WERI-Rb-1 (cell line): ENCODE measurements around the gene TBCE.
A peak's percentile ranks its signal among the peaks of the same experiment; 100 is the strongest.

Experiments
- DNase-seq: peaks from one replicate; pipeline ENCODE4 v3.0.0-alpha.2; 2020
- H3K27ac ChIP-seq: fragments of 250-450 bp; sonication (Bioruptor Pico); 2 replicates; pipeline ENCODE4 v1.5.1; 2020; ENCODE audit warnings: mild to moderate bottlenecking, moderate library complexity
- H3K27me3 ChIP-seq: fragments of 250-450 bp; sonication (Bioruptor Pico); 2 replicates; pipeline ENCODE4 v1.5.1; 2021; ENCODE audit warnings: mild to moderate bottlenecking, low read depth, moderate library complexity; ENCODE audit not compliant: insufficient read depth, severe bottlenecking
- H3K36me3 ChIP-seq: fragments of 250-450 bp; sonication (Bioruptor Pico); 2 replicates; pipeline ENCODE4 v1.5.1; 2020; ENCODE audit warnings: mild to moderate bottlenecking, moderate library complexity
- H3K4me3 ChIP-seq: 2 replicates; pipeline ENCODE4 v1.5.1; 2011; ENCODE audit warnings: low read depth, mild to moderate bottlenecking, control low read depth, low read length
- H3K9me3 ChIP-seq: fragments of 250-450 bp; sonication (Bioruptor Pico); 2 replicates; pipeline ENCODE4 v1.5.1; 2021; ENCODE audit warnings: mild to moderate bottlenecking, moderate library complexity; ENCODE audit not compliant: severe bottlenecking
- TF ChIP-seq, protein P1 (sequence below): IDR thresholded peaks from 2 replicates; pipeline ENCODE4 v1.5.1; 2011; ENCODE audit warnings: low read depth, mild to moderate bottlenecking, control low read depth, inconsistent platforms, low read length

TBCE gene

DNA sequence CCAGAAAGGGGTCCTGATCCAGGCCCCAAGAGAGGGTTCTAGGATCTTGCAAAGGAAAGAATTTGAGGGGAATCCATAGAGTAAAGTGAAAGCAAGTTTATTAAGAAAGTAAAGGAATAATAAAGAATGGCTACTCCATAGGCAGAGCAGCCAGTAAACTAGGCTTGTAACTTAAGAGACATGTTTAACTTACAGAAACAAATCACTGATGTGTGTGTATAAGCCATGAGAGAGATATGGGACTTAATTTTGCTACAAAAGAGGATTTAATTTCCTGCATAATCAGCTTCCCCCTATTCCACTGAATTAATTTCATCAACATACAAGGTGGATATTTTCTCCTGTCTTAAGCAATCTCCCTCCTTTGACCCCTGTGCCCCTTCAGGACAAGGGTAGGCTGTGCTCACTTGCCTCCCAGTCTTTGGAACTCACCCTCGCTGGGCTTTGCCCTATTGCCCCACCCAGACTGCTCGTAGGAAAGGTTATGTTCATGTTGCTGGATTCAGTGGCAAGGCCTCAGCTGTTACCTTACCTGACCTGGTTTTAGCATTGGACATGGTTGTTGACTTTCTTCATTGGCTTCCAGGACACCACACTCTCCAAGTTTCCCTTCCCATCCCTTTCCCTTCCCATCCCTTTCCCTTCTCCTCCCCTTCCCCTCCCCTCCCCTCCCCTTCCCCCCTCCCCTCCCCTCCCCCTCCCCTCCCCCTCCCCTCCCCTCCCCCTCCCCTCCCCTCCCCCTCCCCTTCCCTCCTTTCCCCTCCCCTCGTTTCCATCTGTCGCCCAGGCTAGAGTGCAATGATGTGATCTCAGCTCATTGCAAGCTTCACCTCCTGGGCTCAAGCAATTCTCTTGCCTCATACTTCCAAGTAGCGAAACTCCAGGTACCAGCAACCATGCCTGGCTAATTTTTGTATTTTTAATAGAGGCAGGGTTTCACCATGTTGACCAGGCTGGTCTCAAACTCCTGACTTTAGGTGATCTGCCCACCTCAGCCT is 44.6 kb downstream of the TBCE start:
- Histone ChIP-seq H3K9me3 (no peaks in the 10 kb centered on the region), H3K4me3 (no peak overlapping the region), H3K36me3 (peaks cover 16% of the 10 kb centered on the region), H3K27ac (no peak overlapping the region), H3K27me3 (no peaks in the 10 kb centered on the region)
- TF ChIP-seq, protein P1, sequence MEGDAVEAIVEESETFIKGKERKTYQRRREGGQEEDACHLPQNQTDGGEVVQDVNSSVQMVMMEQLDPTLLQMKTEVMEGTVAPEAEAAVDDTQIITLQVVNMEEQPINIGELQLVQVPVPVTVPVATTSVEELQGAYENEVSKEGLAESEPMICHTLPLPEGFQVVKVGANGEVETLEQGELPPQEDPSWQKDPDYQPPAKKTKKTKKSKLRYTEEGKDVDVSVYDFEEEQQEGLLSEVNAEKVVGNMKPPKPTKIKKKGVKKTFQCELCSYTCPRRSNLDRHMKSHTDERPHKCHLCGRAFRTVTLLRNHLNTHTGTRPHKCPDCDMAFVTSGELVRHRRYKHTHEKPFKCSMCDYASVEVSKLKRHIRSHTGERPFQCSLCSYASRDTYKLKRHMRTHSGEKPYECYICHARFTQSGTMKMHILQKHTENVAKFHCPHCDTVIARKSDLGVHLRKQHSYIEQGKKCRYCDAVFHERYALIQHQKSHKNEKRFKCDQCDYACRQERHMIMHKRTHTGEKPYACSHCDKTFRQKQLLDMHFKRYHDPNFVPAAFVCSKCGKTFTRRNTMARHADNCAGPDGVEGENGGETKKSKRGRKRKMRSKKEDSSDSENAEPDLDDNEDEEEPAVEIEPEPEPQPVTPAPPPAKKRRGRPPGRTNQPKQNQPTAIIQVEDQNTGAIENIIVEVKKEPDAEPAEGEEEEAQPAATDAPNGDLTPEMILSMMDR: no peak
- DNase-seq: peak; percentile 49

DNA sequence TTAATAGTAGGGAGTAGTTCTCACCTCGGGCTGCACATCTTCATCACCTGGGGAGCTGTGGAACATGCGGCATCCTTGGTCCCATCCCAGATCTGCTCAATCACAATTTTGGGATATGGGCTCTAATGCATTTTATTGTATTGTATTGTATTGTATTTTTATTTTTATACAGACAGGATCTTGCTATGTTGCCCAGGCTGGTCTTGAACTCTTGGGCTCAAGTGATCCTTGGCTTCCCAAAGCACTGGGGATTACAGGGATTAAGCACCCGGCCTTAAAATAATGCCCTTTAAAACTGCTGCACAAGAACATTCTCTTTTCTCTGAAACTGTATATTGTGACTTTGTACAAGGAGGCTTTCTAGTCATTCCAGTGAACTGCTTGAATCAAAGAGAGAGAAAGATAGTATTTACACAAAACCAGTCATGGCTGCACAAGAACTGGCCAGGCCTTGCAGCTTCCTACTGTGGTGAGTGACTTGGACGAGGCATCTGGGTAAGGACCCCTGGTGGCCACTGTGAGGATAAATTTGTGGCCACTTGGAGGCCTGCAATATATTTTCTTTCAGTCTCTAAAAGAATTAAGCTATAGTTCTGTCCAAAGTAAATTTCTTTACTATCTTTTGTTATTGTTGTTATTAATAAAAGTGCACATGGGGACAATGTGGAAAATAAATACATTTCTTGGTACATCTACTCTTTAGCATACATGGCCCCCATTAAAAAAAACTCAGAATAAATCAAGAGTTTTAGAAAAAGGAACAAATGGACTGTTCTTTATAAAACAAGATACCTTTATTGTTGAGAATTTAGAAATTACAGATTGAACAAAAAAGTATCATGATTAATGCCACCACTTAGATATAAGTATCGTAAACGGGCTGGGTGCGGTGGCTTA is 48.0 kb downstream of the TBCE start:
- Histone ChIP-seq H3K36me3 (peaks cover 31% of the 10 kb centered on the region), H3K9me3 (no peaks in the 10 kb centered on the region), H3K27ac (no peak overlapping the region), H3K27me3 (no peaks in the 10 kb centered on the region), H3K4me3 (no peak overlapping the region)
- peak; percentile 91 for DNase-seq
- TF ChIP-seq, protein P1: peak; percentile 90

DNA sequence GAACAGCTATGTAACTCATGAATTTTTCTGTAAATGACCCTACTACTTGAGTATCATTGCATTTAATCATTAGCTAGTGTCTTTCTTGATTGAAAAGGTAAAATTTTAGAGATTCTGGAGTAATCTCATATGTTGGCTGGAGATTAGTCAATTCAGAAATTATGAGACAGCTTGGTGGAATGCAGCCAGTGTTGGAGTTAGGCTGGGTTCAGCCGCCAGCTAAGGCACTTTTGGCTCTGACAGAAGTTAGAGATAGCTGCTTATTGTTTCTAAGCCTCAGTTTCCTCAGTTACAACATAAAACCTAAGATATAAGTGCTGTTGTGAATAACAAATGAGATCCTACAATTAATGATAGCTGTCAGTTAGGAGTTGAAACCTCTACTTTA is 49.4 kb downstream of the TBCE start:
- Histone ChIP-seq H3K36me3 (peaks cover 37% of the 10 kb centered on the region), H3K9me3 (no peaks in the 10 kb centered on the region), H3K27me3 (no peaks in the 10 kb centered on the region), H3K27ac (no peak overlapping the region), H3K4me3 (no peak overlapping the region)
- TF ChIP-seq, protein P1: no peak
- no peak for DNase-seq

DNA sequence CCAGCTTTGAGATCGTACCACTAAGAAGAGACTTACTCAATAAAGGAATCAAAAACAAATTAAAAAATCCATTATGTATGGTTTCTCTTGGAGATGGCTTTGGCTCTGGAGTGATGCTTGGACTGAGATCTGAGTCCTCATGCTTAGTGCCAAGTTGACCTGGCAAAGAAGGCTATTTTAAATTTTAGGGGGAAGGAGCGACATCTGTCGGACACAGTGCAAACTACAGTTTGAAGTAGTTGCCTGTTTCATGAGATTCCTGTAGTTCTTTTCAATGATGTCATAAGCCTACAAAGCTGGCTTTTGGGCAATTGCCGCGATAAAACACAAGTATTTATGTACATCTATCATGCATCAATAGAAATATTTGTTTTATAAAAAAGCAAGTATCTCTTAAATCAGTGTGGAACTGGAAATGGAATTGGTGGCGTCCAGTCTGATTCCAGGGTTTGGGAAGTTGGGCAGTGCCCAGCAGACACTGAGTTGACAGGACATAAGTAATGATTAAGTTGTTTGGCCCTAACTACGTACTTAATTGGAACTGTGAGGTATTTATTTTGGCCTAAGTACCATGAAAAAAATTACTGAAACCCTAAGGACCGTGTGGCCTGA is 50.0 kb downstream of the TBCE start:
- no peak overlapping the region for H3K27ac ChIP-seq
- H3K27me3 ChIP-seq: no peaks in the 10 kb centered on the region
- DNase-seq: peak; percentile 72
- TF ChIP-seq, protein P1: peak; percentile 95
- no peak overlapping the region for H3K4me3 ChIP-seq
- H3K9me3 ChIP-seq: no peaks in the 10 kb centered on the region
- H3K36me3 ChIP-seq: peaks cover 41% of the 10 kb centered on the region

DNA sequence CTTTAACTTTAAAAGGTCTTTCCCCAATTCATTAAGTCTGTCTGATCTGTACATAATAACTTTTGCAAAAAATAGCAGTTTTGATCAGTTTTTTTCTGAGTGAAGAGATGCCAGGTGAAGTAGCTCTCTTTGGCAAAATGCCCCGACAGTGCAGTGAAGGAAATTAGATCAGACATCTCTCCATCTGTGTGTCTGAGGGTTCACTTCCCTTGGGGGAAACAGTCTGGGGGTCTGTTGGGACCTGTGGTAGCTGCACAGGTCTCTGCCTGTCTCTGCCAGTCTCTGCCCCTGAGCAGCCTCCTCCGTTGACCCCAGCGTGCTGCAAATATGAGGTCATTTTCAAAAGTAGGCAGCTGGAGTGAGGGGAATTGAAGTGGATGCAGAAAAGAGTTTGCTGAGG is 54.5 kb downstream of the TBCE start:
- Histone ChIP-seq H3K27ac (no peak overlapping the region), H3K4me3 (no peak overlapping the region), H3K36me3 (peaks cover 25% of the 10 kb centered on the region), H3K9me3 (no peaks in the 10 kb centered on the region), H3K27me3 (no peaks in the 10 kb centered on the region)
- TF ChIP-seq, protein P1: no peak
- no peak for DNase-seq
